Stimulated activated naive CD8-positive, alpha-beta T cell treated with anti-CD3 and anti-CD28 coated beads, Interleukin-15, Interleukin-2, amounts not matched to agents 100 ng/mL and 50 ng/mL, for 24 hours (primary cell): Measurements from ENCODE around the gene TFDP1.
"Not testable (repeated sequence)": the region's sequence is repeated elsewhere in the genome, so short reads cannot be mapped to it uniquely, and the experiment has no call there.

Source experiments
- H3K27ac Mint-ChIP-seq: one replicate; pipeline ENCODE4 v1.8.0; 2021; ENCODE audit warnings: mild to moderate bottlenecking, mixed read lengths
- H3K27me3 Mint-ChIP-seq: one replicate; pipeline ENCODE4 v1.8.0; 2021; ENCODE audit warnings: mixed read lengths
- H3K36me3 Mint-ChIP-seq: one replicate; pipeline ENCODE4 v1.8.0; 2021; ENCODE audit warnings: low read depth, mixed read lengths
- H3K4me1 Mint-ChIP-seq: one replicate; pipeline ENCODE4 v1.8.0; 2021; ENCODE audit warnings: low read depth, mixed read lengths
- H3K4me3 Mint-ChIP-seq: one replicate; pipeline ENCODE4 v1.8.0; 2021; ENCODE audit warnings: mild to moderate bottlenecking, mixed read lengths
- H3K9me3 Mint-ChIP-seq: one replicate; pipeline ENCODE4 v1.8.0; 2021; ENCODE audit warnings: mixed read lengths

TFDP1 gene

GRCh38 chr13:113577881-113578435 lies 6.6 kb upstream of the TFDP1 start:
- Mint-ChIP-seq H3K4me1 (no peaks in the 10 kb centered on the region), H3K27me3 (peaks cover 16% of the 10 kb centered on the region), H3K27ac (no peak overlapping the region), H3K36me3 (no peaks in the 10 kb centered on the region), H3K9me3 (peaks cover 20% of the 10 kb centered on the region), H3K4me3 (no peak overlapping the region)

GRCh38 chr13:113579686-113580085 lies 4.9 kb upstream of the TFDP1 start:
- no peaks in the 10 kb centered on the region for H3K4me1 Mint-ChIP-seq
- H3K9me3 Mint-ChIP-seq, result peaks cover 16% of the 10 kb centered on the region
- no peak overlapping the region for H3K27ac Mint-ChIP-seq
- H3K4me3 Mint-ChIP-seq, result no peak overlapping the region
- no peaks in the 10 kb centered on the region for H3K36me3 Mint-ChIP-seq
- peaks cover 10% of the 10 kb centered on the region for H3K27me3 Mint-ChIP-seq

GRCh38 chr13:113581871-113582270 lies 2.7 kb upstream of the TFDP1 start:
- peaks cover 15% of the 10 kb centered on the region for H3K36me3 Mint-ChIP-seq
- no peak overlapping the region for H3K4me3 Mint-ChIP-seq
- H3K4me1 Mint-ChIP-seq, result peaks cover 15% of the 10 kb centered on the region
- peaks cover 8% of the 10 kb centered on the region for H3K9me3 Mint-ChIP-seq
- H3K27me3 Mint-ChIP-seq, result peaks cover 5% of the 10 kb centered on the region
- H3K27ac Mint-ChIP-seq, result no peak overlapping the region

- no peaks in the 10 kb centered on the region for H3K27me3 Mint-ChIP-seq
- no peak overlapping the region for H3K27ac Mint-ChIP-seq
- H3K4me1 Mint-ChIP-seq, result peaks cover 23% of the 10 kb centered on the region
- H3K4me3 Mint-ChIP-seq, result peak overlapping the region; percentile 59
- H3K9me3 Mint-ChIP-seq, result no peaks in the 10 kb centered on the region
- peaks cover 23% of the 10 kb centered on the region for H3K36me3 Mint-ChIP-seq
Observed at GRCh38 chr13:113582841-113583631, 1.5 kb upstream of the TFDP1 start.

GRCh38 chr13:113584870-113585671 lies 518 bp downstream of the TFDP1 start:
- Mint-ChIP-seq H3K9me3 (no peaks in the 10 kb centered on the region), H3K4me3 (peak overlapping the region; percentile 87), H3K27me3 (no peaks in the 10 kb centered on the region), H3K36me3 (peaks cover 40% of the 10 kb centered on the region), H3K27ac (peak overlapping the region; percentile 88), H3K4me1 (peaks cover 34% of the 10 kb centered on the region)

- Mint-ChIP-seq H3K27me3 (no peaks in the 10 kb centered on the region), H3K9me3 (no peaks in the 10 kb centered on the region), H3K4me1 (peaks cover 34% of the 10 kb centered on the region), H3K36me3 (peaks cover 43% of the 10 kb centered on the region), H3K4me3 (peak overlapping the region; percentile 87), H3K27ac (peak overlapping the region; percentile 88)
Observed at GRCh38 chr13:113585896-113586295, 1.3 kb downstream of the TFDP1 start.

- H3K27ac Mint-ChIP-seq, result peak overlapping the region; percentile 65
Observed at GRCh38 chr13:113586661-113587479, 2.3 kb downstream of the TFDP1 start.

GRCh38 chr13:113588394-113589111 lies 4.0 kb downstream of the TFDP1 start:
- Mint-ChIP-seq H3K9me3 (no peaks in the 10 kb centered on the region), H3K36me3 (peaks cover 58% of the 10 kb centered on the region), H3K4me1 (peaks cover 38% of the 10 kb centered on the region), H3K27ac (peak overlapping the region; percentile 74), H3K27me3 (no peaks in the 10 kb centered on the region), H3K4me3 (peak overlapping the region; percentile 6)

More at GRCh38 chr13:113586661-113587479, 2.3 kb downstream of the TFDP1 start:
- Mint-ChIP-seq H3K4me3 (peak overlapping the region; percentile 87), H3K27me3 (no peaks in the 10 kb centered on the region), H3K36me3 (peaks cover 49% of the 10 kb centered on the region), H3K9me3 (no peaks in the 10 kb centered on the region), H3K4me1 (peaks cover 38% of the 10 kb centered on the region)

- Mint-ChIP-seq H3K27me3 (no peaks in the 10 kb centered on the region), H3K9me3 (no peaks in the 10 kb centered on the region), H3K27ac (no peak overlapping the region), H3K4me3 (no peak overlapping the region), H3K36me3 (peaks cover 58% of the 10 kb centered on the region), H3K4me1 (peaks cover 38% of the 10 kb centered on the region)
Observed at GRCh38 chr13:113589251-113589960, 4.9 kb downstream of the TFDP1 start.

- no peaks in the 10 kb centered on the region for H3K27me3 Mint-ChIP-seq
- H3K36me3 Mint-ChIP-seq, result peaks cover 63% of the 10 kb centered on the region
- no peak overlapping the region for H3K27ac Mint-ChIP-seq
- no peaks in the 10 kb centered on the region for H3K9me3 Mint-ChIP-seq
- peaks cover 38% of the 10 kb centered on the region for H3K4me1 Mint-ChIP-seq
- no peak overlapping the region for H3K4me3 Mint-ChIP-seq
Observed at GRCh38 chr13:113589961-113590339, 5.4 kb downstream of the TFDP1 start.

GRCh38 chr13:113591750-113592149 lies 7.2 kb downstream of the TFDP1 start:
- Mint-ChIP-seq H3K9me3 (no peaks in the 10 kb centered on the region), H3K27ac (no peak overlapping the region), H3K27me3 (no peaks in the 10 kb centered on the region), H3K36me3 (peaks cover 66% of the 10 kb centered on the region), H3K4me3 (no peak overlapping the region), H3K4me1 (peaks cover 25% of the 10 kb centered on the region)

- H3K27me3 Mint-ChIP-seq, result no peaks in the 10 kb centered on the region
- peaks cover 17% of the 10 kb centered on the region for H3K4me1 Mint-ChIP-seq
- H3K27ac Mint-ChIP-seq, result no peak overlapping the region
- no peak overlapping the region for H3K4me3 Mint-ChIP-seq
- peaks cover 64% of the 10 kb centered on the region for H3K36me3 Mint-ChIP-seq
- no peaks in the 10 kb centered on the region for H3K9me3 Mint-ChIP-seq
Observed at GRCh38 chr13:113592571-113592970, 8.0 kb downstream of the TFDP1 start.

GRCh38 chr13:113594066-113594821 lies 9.7 kb downstream of the TFDP1 start:
- not testable (repeated sequence) for H3K4me3 Mint-ChIP-seq, H3K9me3 Mint-ChIP-seq, H3K27ac Mint-ChIP-seq, H3K27me3 Mint-ChIP-seq, H3K4me1 Mint-ChIP-seq
- peaks cover 68% of the 10 kb centered on the region for H3K36me3 Mint-ChIP-seq
